H9 (cell line): ENCODE data around the gene WSB2. TPM values are rescaled to one million over a fixed set of nuclear protein-coding genes. Genes with fewer than 3 reads are reported as not detected.

Experiments
- DNase-seq: peaks from one replicate; pipeline ENCODE4 v3.0.0-alpha.2; 2017
- H2AFZ ChIP-seq: one replicate; pipeline ENCODE4 v1.6.1; 2013; ENCODE audit warnings: mild to moderate bottlenecking, low read length, control low read depth, moderate library complexity
- H2AK5ac ChIP-seq: 2 replicates; pipeline ENCODE4 v1.6.1; 2013; ENCODE audit warnings: low read length, control low read depth, mixed read lengths; ENCODE audit not compliant: insufficient read length
- H2BK120ac ChIP-seq: one replicate; pipeline ENCODE4 v1.6.1; 2013; ENCODE audit warnings: low read depth, mild to moderate bottlenecking, low read length, control low read depth, inconsistent platforms; ENCODE audit not compliant: poor library complexity, severe bottlenecking
- H2BK12ac ChIP-seq: 2 replicates; pipeline ENCODE4 v1.6.1; 2013; ENCODE audit warnings: low read length, control low read depth, mixed read lengths, low read depth; ENCODE audit not compliant: insufficient read length
- H2BK15ac ChIP-seq: 2 replicates; pipeline ENCODE4 v1.6.1; 2013; ENCODE audit warnings: low read depth, low read length, control low read depth
- H2BK20ac ChIP-seq: one replicate; pipeline ENCODE4 v1.6.1; 2013; ENCODE audit warnings: low read depth, mild to moderate bottlenecking, low read length, control low read depth, inconsistent platforms; ENCODE audit not compliant: poor library complexity, severe bottlenecking
- H2BK5ac ChIP-seq: 2 replicates; pipeline ENCODE4 v1.6.1; 2013; ENCODE audit warnings: low read length, control low read depth, mixed read lengths; ENCODE audit not compliant: insufficient read length
- H3K14ac ChIP-seq: 2 replicates; pipeline ENCODE4 v1.6.1; 2013; ENCODE audit warnings: low read length, control low read depth; ENCODE audit not compliant: insufficient read depth
- H3K18ac ChIP-seq: 2 replicates; pipeline ENCODE4 v1.6.1; 2013; ENCODE audit warnings: low read depth, mild to moderate bottlenecking, mixed read lengths, low read length, control low read depth; ENCODE audit not compliant: insufficient read length
- H3K23ac ChIP-seq: 2 replicates; pipeline ENCODE4 v1.6.1; 2013; ENCODE audit warnings: low read length, control low read depth, mixed read lengths, low read depth; ENCODE audit not compliant: insufficient read length
- H3K23me2 ChIP-seq: 2 replicates; pipeline ENCODE4 v1.6.1; 2013; ENCODE audit warnings: low read depth, mild to moderate bottlenecking, mixed read lengths, low read length, control low read depth; ENCODE audit not compliant: insufficient read length, poor library complexity, severe bottlenecking
- H3K27ac ChIP-seq: 2 replicates; pipeline ENCODE4 v1.5.1; 2013; ENCODE audit warnings: low read length, control low read depth, mixed read lengths, low read depth; ENCODE audit not compliant: insufficient read length
- H3K27me3 ChIP-seq: 2 replicates; pipeline ENCODE4 v1.6.1; 2013; ENCODE audit warnings: low read length, control low read depth, inconsistent platforms; ENCODE audit not compliant: insufficient read depth
- H3K4ac ChIP-seq: 2 replicates; pipeline ENCODE4 v1.6.1; 2013; ENCODE audit warnings: low read depth, mild to moderate bottlenecking, control low read depth, inconsistent platforms, low read length, moderate library complexity
- H3K4me1 ChIP-seq: 2 replicates; pipeline ENCODE4 v1.6.1; 2013; ENCODE audit warnings: low read length, control low read depth, inconsistent platforms; ENCODE audit not compliant: insufficient read depth
- H3K4me2 ChIP-seq: 2 replicates; pipeline ENCODE4 v1.6.1; 2013; ENCODE audit warnings: low read length, control low read depth, mixed read lengths; ENCODE audit not compliant: insufficient read length, insufficient read depth
- H3K56ac ChIP-seq: 2 replicates; pipeline ENCODE4 v1.6.1; 2013; ENCODE audit warnings: low read depth, mild to moderate bottlenecking, mixed read lengths, low read length, control low read depth; ENCODE audit not compliant: insufficient read length
- H3K79me1 ChIP-seq: 2 replicates; pipeline ENCODE4 v1.6.1; 2013; ENCODE audit warnings: low read depth, mild to moderate bottlenecking, moderate library complexity, low read length, control low read depth, inconsistent platforms; ENCODE audit not compliant: insufficient read depth, poor library complexity, severe bottlenecking
- H3K79me2 ChIP-seq: 2 replicates; pipeline ENCODE4 v1.6.1; 2013; ENCODE audit warnings: low read length, control low read depth, inconsistent platforms; ENCODE audit not compliant: insufficient read depth
- H3K9ac ChIP-seq: 2 replicates; pipeline ENCODE4 v1.6.1; 2013; ENCODE audit warnings: low read length, control low read depth, mixed read lengths; ENCODE audit not compliant: insufficient read length; ENCODE audit errors: extremely low read depth
- H3K9me3 ChIP-seq: one replicate; pipeline ENCODE4 v1.6.1; 2013; ENCODE audit warnings: low read depth, low read length, inconsistent platforms; ENCODE audit not compliant: control insufficient read depth
- H3T11ph ChIP-seq: one replicate; pipeline ENCODE4 v1.6.1; 2013; ENCODE audit warnings: mild to moderate bottlenecking, low read length, control low read depth, inconsistent platforms
- H4K20me1 ChIP-seq: one replicate; pipeline ENCODE4 v1.6.1; 2013; ENCODE audit not compliant: control insufficient read depth, insufficient read length, insufficient read depth
- H4K5ac ChIP-seq: 2 replicates; pipeline ENCODE4 v1.6.1; 2013; ENCODE audit warnings: low read depth, mild to moderate bottlenecking, mixed read lengths, low read length, control low read depth; ENCODE audit not compliant: insufficient read length
- H4K8ac ChIP-seq: replicated peaks from 2 replicates; pipeline ENCODE4 v1.6.1; 2013; ENCODE audit warnings: low read length, control low read depth, mixed read lengths, low read depth; ENCODE audit not compliant: insufficient read length
- H4K91ac ChIP-seq: 2 replicates; pipeline ENCODE4 v1.6.1; 2013; ENCODE audit warnings: low read depth, mild to moderate bottlenecking, moderate library complexity, mixed read lengths, low read length, control low read depth; ENCODE audit not compliant: insufficient read length
- H3K27ac Mint-ChIP-seq, 3 experiments: 2 replicates in 2 of 3; 3 replicates in 1 of 3; pipeline ENCODE4 v1.8.0; 2020 to 2021; ENCODE audit warnings: mixed read lengths in 3 of 3, mild to moderate bottlenecking in 1 of 3, moderate library complexity in 1 of 3
- H3K27me3 Mint-ChIP-seq: 2 replicates; pipeline ENCODE4 v1.8.0; 2021; ENCODE audit warnings: low read depth, mild to moderate bottlenecking, moderate library complexity, mixed read lengths
- H3K36me3 Mint-ChIP-seq, 3 experiments: 2 replicates in 2 of 3; 3 replicates in 1 of 3; pipeline ENCODE4 v1.8.0; 2020 to 2021; ENCODE audit warnings: low read depth in 3 of 3, mixed read lengths in 3 of 3; ENCODE audit not compliant: insufficient read depth in 1 of 3
- H3K4me1 Mint-ChIP-seq, 2 experiments: 2 replicates each; pipeline ENCODE4 v1.8.0; 2020; ENCODE audit warnings: mixed read lengths in 2 of 2
- H3K4me3 Mint-ChIP-seq, 2 experiments: 2 replicates in 1 of 2; 3 replicates in 1 of 2; pipeline ENCODE4 v1.8.0; 2020 to 2021; ENCODE audit warnings: mild to moderate bottlenecking in 2 of 2, mixed read lengths in 2 of 2, moderate library complexity in 1 of 2
- H3K9me3 Mint-ChIP-seq, 2 experiments: 2 replicates in 1 of 2; 3 replicates in 1 of 2; pipeline ENCODE4 v1.8.0; 2020; ENCODE audit warnings: mild to moderate bottlenecking in 2 of 2, mixed read lengths in 2 of 2, moderate library complexity in 1 of 2
- WGBS: extraction: QIAGEN DNeasy Blood & Tissue Kit; methylation state at CpG from one replicate; pipeline ENCODE4 v1.1.7; 2013; ENCODE audit warnings: missing lambda C conversion rate, low lambda C conversion rate, mixed read lengths; ENCODE audit not compliant: insufficient read length; ENCODE audit errors: extremely low coverage; 5-methylcytosine and 5-hydroxymethylcytosine counted together
- total RNA-seq: library from RNA; stranded (reverse); gene quantifications from 2 replicates; pipeline ENCODE4 v1.2.1, GENCODE V29; 2021
- TF ChIP-seq, protein P1 (sequence below): fragments of 200-600 bp; sonication (generic); conservative IDR thresholded peaks from 3 replicates; pipeline ENCODE4 v1.8.0; 2021; ENCODE audit warnings: antibody characterized with exemption, mild to moderate bottlenecking

WSB2 gene
- total RNA-seq, 1 experiment from 2014 or later = 58.6 TPM

DNA sequence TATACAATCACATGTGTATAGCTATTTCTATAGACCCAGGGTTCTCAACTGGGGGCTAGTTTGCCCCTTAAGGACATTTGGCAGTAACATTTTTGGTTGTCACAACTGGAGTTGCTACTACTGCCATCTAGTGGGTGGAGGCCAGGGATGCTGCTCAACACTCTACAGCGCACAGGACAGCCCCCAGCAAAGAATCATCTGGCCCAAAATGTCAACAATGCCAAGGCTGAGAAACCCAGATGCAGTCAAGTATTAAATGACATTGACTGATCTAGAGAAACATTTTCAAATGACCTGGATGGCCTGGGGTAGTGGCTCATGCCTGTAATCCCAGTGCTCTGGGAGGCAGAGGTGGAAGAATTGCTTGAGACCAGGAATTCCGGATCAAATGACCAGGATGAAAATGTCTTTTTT is 5.8 kb downstream of the WSB2 start:
- Histone ChIP-seq H3K79me1 (peaks cover 15% of the 10 kb centered on the region), H4K8ac (no peak overlapping the region), H2BK120ac (no peak overlapping the region), H4K20me1 (no peaks in the 10 kb centered on the region), H2BK5ac (no peak overlapping the region), H3T11ph (no peak overlapping the region), H3K14ac (no peak overlapping the region), H3K4ac (no peak overlapping the region), H4K5ac (no peak overlapping the region), H3K4me2 (no peak overlapping the region), H3K23me2 (peaks cover 5% of the 10 kb centered on the region), H3K27ac (no peak overlapping the region), H3K9ac (no peak overlapping the region), H3K27me3 (no peaks in the 10 kb centered on the region), H2AFZ (no peak overlapping the region), H3K9me3 (no peaks in the 10 kb centered on the region), H3K79me2 (peaks cover under 1% of the 10 kb centered on the region; the same call in 1 of the 2 replicates), H3K4me1 (peaks cover 3% of the 10 kb centered on the region), H3K23ac (no peak overlapping the region), H4K91ac (no peak overlapping the region), H2AK5ac (no peak overlapping the region), H3K18ac (no peak overlapping the region), H2BK15ac (no peak overlapping the region), H3K56ac (no peak overlapping the region), H2BK12ac (no peak overlapping the region), H2BK20ac (no peak overlapping the region)
- DNase-seq = peak; percentile 75
- Mint-ChIP-seq H3K4me1 (peaks cover 23 to 30% of the 10 kb centered on the region in 2 experiments), H3K27me3 (no peaks in the 10 kb centered on the region), H3K4me3 (no peak overlapping the region; a peak in 1 of 5 replicates), H3K27ac (peak overlapping the region in 1 of 3 experiments; percentile 86; a peak in 2 of 7 replicates), H3K9me3 (no peaks in the 10 kb centered on the region), H3K36me3 (peaks cover 13 to 33% (median 28%) of the 10 kb centered on the region in 3 experiments; a peak in 5 of 7 replicates)
- TF ChIP-seq, protein P1, sequence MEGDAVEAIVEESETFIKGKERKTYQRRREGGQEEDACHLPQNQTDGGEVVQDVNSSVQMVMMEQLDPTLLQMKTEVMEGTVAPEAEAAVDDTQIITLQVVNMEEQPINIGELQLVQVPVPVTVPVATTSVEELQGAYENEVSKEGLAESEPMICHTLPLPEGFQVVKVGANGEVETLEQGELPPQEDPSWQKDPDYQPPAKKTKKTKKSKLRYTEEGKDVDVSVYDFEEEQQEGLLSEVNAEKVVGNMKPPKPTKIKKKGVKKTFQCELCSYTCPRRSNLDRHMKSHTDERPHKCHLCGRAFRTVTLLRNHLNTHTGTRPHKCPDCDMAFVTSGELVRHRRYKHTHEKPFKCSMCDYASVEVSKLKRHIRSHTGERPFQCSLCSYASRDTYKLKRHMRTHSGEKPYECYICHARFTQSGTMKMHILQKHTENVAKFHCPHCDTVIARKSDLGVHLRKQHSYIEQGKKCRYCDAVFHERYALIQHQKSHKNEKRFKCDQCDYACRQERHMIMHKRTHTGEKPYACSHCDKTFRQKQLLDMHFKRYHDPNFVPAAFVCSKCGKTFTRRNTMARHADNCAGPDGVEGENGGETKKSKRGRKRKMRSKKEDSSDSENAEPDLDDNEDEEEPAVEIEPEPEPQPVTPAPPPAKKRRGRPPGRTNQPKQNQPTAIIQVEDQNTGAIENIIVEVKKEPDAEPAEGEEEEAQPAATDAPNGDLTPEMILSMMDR = peak; percentile 86
- no CpG with 5 or more reads among the region's 2 CpGs for WGBS
